Measurements from ENCODE around the gene RUNX2. TPM values are rescaled to one million over a fixed set of nuclear protein-coding genes. Genes with fewer than 3 reads are reported as not detected.
A peak's percentile ranks its signal among the peaks of the same experiment; 100 is the strongest.

RUNX2 gene
- total RNA-seq, 3 donors from 2014 or later = 26.5 to 37.0 (median 31.0) TPM

GRCh38 chr6:45424451-45424861 is 96.3 kb downstream of the RUNX2 start:
- ATAC-seq = no peak
- Mint-ChIP-seq H3K27me3 (ENCODE audit: low read depth) (peaks cover 8% of the 10 kb centered on the region), H3K36me3 (ENCODE audit: insufficient read depth) (peaks cover 5% of the 10 kb centered on the region), H3K4me1 (ENCODE audit: low read depth) (peaks cover 56% of the 10 kb centered on the region), H3K4me3 (peak overlapping the region; percentile 96), H3K9me3 (no peaks in the 10 kb centered on the region)
- DNase-seq = no peak

- Mint-ChIP-seq H3K9me3 (no peaks in the 10 kb centered on the region), H3K27me3 (ENCODE audit: low read depth) (no peaks in the 10 kb centered on the region), H3K4me3 (peak overlapping the region; percentile 47), H3K36me3 (ENCODE audit: insufficient read depth) (peaks cover 5% of the 10 kb centered on the region), H3K4me1 (ENCODE audit: low read depth) (peaks cover 53% of the 10 kb centered on the region)
- no peak for ATAC-seq
- DNase-seq = no peak
These were observed 98.1 kb downstream of the RUNX2 start for GRCh38 chr6:45426251-45426650.

- DNase-seq (no peak), ATAC-seq (no peak)
- no peaks in the 10 kb centered on the region for H3K27me3 Mint-ChIP-seq (ENCODE audit: low read depth)
- H3K36me3 Mint-ChIP-seq (ENCODE audit: insufficient read depth) = peaks cover 11% of the 10 kb centered on the region
- peak overlapping the region; percentile 26 for H3K4me3 Mint-ChIP-seq
- H3K4me1 Mint-ChIP-seq (ENCODE audit: low read depth) = peaks cover 56% of the 10 kb centered on the region
- H3K9me3 Mint-ChIP-seq = no peaks in the 10 kb centered on the region
These were observed 99.6 kb downstream of the RUNX2 start for GRCh38 chr6:45427726-45428125.

DNA sequence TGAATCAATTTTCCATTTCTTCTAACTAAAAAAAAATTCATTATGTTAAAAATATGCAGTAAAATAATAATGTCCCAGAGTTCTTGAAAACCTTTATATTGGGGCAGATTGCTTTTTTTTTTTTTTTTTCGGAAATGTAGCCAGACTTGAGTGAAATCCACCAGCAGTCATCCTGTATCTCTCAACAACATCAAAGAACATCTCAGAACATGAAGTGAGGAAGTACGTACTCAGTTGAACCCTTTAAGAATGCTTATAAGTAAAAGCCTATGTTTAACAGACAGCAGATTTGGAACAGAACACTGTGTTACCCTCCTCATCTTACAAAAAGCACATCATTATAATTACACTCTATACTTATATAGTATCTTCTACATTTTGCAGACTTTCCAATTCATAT is 100.6 kb downstream of the RUNX2 start:
- ATAC-seq = no peak
- Mint-ChIP-seq H3K4me3 (no peak overlapping the region), H3K4me1 (ENCODE audit: low read depth) (peaks cover 62% of the 10 kb centered on the region), H3K9me3 (no peaks in the 10 kb centered on the region), H3K36me3 (ENCODE audit: insufficient read depth) (peaks cover 11% of the 10 kb centered on the region), H3K27me3 (ENCODE audit: low read depth) (no peaks in the 10 kb centered on the region)
- no peak for DNase-seq

DNA sequence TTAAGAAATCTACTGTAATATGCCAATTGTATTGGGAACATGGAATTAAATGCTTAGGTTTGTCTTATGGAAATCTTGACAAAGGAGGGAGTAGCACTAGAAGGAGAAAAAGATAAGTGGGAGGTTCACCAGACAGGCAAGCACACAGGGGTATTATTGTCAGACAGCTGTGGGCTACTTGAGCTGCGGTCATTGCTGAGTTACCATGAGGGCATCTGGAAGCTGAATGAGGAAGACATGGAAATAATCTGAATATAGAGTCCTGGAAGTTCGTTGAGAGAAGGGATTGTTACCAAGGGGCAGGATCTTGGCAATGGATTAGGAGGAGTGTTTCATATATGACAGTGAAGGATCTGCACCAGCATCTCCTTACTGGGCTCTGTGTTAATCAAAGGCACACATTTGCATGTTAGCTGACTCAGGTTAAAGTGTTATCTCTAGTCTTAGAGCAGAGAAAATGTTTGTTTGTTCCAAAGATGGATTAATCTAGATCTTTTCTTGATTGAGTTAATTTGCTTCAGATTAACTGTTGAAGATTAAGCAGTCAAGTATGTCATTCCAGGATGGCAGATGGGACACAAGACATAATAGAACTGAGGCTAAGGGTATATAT is 102.6 kb downstream of the RUNX2 start:
- peaks cover 14% of the 10 kb centered on the region for H3K36me3 Mint-ChIP-seq (ENCODE audit: insufficient read depth)
- no peaks in the 10 kb centered on the region for H3K9me3 Mint-ChIP-seq
- no peaks in the 10 kb centered on the region for H3K27me3 Mint-ChIP-seq (ENCODE audit: low read depth)
- H3K4me3 Mint-ChIP-seq = no peak overlapping the region
- ATAC-seq (peak in 1 of 2 donors; percentile 36), DNase-seq (no peak)
- peaks cover 63% of the 10 kb centered on the region for H3K4me1 Mint-ChIP-seq (ENCODE audit: low read depth)

- H3K4me3 Mint-ChIP-seq = peak overlapping the region; percentile 63
- ATAC-seq = no peak
- no peaks in the 10 kb centered on the region for H3K27me3 Mint-ChIP-seq (ENCODE audit: low read depth)
- H3K4me1 Mint-ChIP-seq (ENCODE audit: low read depth) = peaks cover 68% of the 10 kb centered on the region
- no peaks in the 10 kb centered on the region for H3K9me3 Mint-ChIP-seq
- H3K36me3 Mint-ChIP-seq (ENCODE audit: insufficient read depth) = peaks cover 16% of the 10 kb centered on the region
- DNase-seq = no peak
These were observed 103.4 kb downstream of the RUNX2 start for GRCh38 chr6:45431317-45432065.

DNA sequence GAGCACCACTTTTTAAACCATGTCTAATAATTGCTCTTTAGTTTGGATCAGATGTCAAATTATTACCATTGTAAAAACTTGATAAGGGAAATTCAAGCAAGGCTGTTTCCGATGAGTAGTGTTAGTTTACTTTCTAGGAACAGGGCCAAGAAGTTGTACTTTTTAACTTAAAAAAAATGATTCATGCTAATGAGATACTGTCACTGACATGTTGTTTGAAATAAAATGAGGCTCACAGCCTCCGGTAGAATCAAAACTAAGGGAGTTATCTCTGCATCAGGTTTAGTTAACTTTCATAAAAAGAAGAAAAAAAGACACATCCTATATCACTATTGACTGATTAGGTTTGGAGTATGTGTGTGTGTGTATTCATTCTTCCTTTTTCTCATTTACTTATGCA is 104.8 kb downstream of the RUNX2 start:
- peak in 1 of 2 donors; percentile 29 for ATAC-seq
- Mint-ChIP-seq H3K36me3 (ENCODE audit: insufficient read depth) (peaks cover 22% of the 10 kb centered on the region), H3K4me3 (peak overlapping the region; percentile 8), H3K9me3 (no peaks in the 10 kb centered on the region), H3K27me3 (ENCODE audit: low read depth) (no peaks in the 10 kb centered on the region), H3K4me1 (ENCODE audit: low read depth) (peaks cover 78% of the 10 kb centered on the region)
- DNase-seq = no peak

GRCh38 chr6:45433533-45434380 is 105.6 kb downstream of the RUNX2 start:
- no peak for ATAC-seq
- no peak for DNase-seq
- H3K27me3 Mint-ChIP-seq (ENCODE audit: low read depth) = no peaks in the 10 kb centered on the region
- H3K36me3 Mint-ChIP-seq (ENCODE audit: insufficient read depth) = peaks cover 23% of the 10 kb centered on the region
- no peak overlapping the region for H3K4me3 Mint-ChIP-seq
- H3K4me1 Mint-ChIP-seq (ENCODE audit: low read depth) = peaks cover 78% of the 10 kb centered on the region
- no peaks in the 10 kb centered on the region for H3K9me3 Mint-ChIP-seq

DNA sequence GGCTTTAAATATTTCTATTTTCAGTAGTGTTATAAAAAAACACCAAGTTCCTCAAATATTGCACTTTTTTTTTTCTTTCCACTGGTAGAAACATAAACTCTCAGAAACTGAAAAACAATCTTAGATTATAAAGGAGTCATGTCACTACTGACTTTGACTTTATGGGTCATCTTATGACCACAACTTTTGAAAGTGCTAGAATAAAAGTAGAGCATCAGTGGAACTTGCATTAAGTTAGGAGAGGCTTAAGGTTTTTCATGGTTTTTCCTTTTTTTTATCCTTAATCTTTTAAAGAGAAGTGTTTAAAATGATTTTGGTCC is 106.2 kb downstream of the RUNX2 start:
- Mint-ChIP-seq H3K36me3 (ENCODE audit: insufficient read depth) (peaks cover 19% of the 10 kb centered on the region), H3K4me3 (no peak overlapping the region), H3K9me3 (no peaks in the 10 kb centered on the region), H3K4me1 (ENCODE audit: low read depth) (peaks cover 78% of the 10 kb centered on the region), H3K27me3 (ENCODE audit: low read depth) (no peaks in the 10 kb centered on the region)
- ATAC-seq (no peak), DNase-seq (no peak)

GRCh38 chr6:45436544-45437438 is 108.7 kb downstream of the RUNX2 start:
- Mint-ChIP-seq H3K4me1 (ENCODE audit: low read depth) (peaks cover 79% of the 10 kb centered on the region), H3K9me3 (no peaks in the 10 kb centered on the region), H3K36me3 (ENCODE audit: insufficient read depth) (peaks cover 36% of the 10 kb centered on the region), H3K4me3 (peak overlapping the region; percentile 69), H3K27me3 (ENCODE audit: low read depth) (no peaks in the 10 kb centered on the region)
- DNase-seq = peak; percentile 18
- ATAC-seq = peak; percentile 95 to 96

DNA sequence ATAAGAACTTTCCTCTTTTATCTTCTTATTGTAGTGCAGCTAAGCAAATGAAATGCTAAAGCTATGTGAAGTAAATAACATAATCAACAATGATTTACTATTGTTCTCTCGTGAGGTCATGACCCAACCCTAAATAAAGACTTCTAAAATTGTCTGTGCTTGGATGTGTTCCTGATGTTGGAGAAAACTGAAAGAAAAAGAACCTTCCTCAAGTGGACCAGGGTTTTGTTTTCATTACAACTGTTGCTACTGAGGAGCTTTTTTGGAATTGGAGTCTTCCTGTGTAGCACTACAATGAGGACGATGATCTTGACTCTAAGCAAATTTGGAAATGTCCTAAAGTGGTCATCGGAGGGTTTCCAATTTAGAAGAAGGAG is 109.3 kb downstream of the RUNX2 start:
- Mint-ChIP-seq H3K27me3 (ENCODE audit: low read depth) (no peaks in the 10 kb centered on the region), H3K36me3 (ENCODE audit: insufficient read depth) (peaks cover 36% of the 10 kb centered on the region), H3K9me3 (no peaks in the 10 kb centered on the region), H3K4me1 (ENCODE audit: low read depth) (peaks cover 81% of the 10 kb centered on the region), H3K4me3 (no peak overlapping the region)
- ATAC-seq = no peak
- DNase-seq = no peak

DNA sequence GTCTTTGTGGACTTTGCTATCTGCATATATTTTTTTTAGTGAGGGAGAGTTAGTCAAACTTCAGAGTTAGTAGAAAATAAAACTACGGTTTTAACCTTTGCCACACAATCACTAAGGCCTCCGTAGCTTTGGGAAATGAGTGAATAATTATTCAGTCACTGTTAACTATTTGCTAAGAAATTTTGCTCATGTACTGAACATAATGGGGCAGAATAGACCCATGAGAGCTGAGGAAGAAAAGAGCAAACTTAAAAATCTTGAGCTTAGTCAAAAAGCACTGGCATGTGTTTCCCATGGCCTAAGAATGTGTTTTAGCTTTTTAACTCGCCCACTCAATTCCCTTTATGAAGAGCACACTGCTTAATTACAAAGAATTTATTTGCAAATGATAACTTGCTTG is 110.0 kb downstream of the RUNX2 start:
- Mint-ChIP-seq H3K4me1 (ENCODE audit: low read depth) (peaks cover 81% of the 10 kb centered on the region), H3K27me3 (ENCODE audit: low read depth) (no peaks in the 10 kb centered on the region), H3K36me3 (ENCODE audit: insufficient read depth) (peaks cover 39% of the 10 kb centered on the region), H3K9me3 (no peaks in the 10 kb centered on the region), H3K4me3 (no peak overlapping the region)
- no peak for ATAC-seq
- no peak for DNase-seq

DNA sequence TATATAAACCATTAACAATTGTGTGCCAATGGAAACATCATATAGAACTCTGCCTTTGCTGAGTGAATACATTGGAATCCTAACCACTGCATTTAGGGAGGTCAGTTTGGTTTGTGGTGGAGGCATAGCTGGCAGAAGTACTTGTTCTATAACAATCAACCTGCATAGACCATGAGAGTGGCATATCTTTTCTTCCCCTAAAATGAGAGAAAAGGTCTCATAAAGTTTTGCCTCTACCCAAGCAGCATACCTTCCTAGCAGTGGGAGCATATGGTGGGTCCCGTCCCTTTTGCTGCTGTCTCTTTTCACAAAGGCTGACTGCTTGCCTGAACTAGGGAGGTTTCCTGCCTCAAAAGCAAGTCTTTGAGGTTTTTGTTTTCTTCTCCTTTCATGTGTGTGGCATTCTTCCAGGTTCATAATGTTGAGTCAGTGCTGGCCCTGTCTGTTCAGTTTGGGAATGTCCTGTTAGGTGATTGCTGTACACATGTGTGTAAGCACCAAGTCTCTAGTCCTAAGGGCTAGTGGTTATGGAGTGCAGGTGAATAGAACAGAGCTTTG is 110.8 kb downstream of the RUNX2 start:
- ATAC-seq (no peak), DNase-seq (no peak)
- no peak overlapping the region for H3K4me3 Mint-ChIP-seq
- H3K27me3 Mint-ChIP-seq (ENCODE audit: low read depth) = no peaks in the 10 kb centered on the region
- peaks cover 81% of the 10 kb centered on the region for H3K4me1 Mint-ChIP-seq (ENCODE audit: low read depth)
- peaks cover 44% of the 10 kb centered on the region for H3K36me3 Mint-ChIP-seq (ENCODE audit: insufficient read depth)
- H3K9me3 Mint-ChIP-seq = no peaks in the 10 kb centered on the region

- Mint-ChIP-seq H3K36me3 (ENCODE audit: insufficient read depth) (peaks cover 44% of the 10 kb centered on the region), H3K4me3 (no peak overlapping the region)
These were observed 111.3 kb downstream of the RUNX2 start for GRCh38 chr6:45439459-45439858.

More at GRCh38 chr6:45439459-45439858, 111.3 kb downstream of the RUNX2 start:
- Mint-ChIP-seq H3K9me3 (no peaks in the 10 kb centered on the region), H3K27me3 (ENCODE audit: low read depth) (no peaks in the 10 kb centered on the region), H3K4me1 (ENCODE audit: low read depth) (peaks cover 77% of the 10 kb centered on the region)
- DNase-seq (no peak), ATAC-seq (no peak)

Measured in activated T-cell treated with anti-CD3 and anti-CD28 coated beads, Interleukin-2, amount 50 U/mL, for 4 hours (primary cell).